ENCODE data around the gene HNRNPC.

- no peak for TF ChIP-seq CTCF (optimal IDR thresholded peaks at IDR 0.05 in 1 of 3, IDR thresholded peaks at IDR 0.05 in 1 of 3, conservative IDR thresholded peaks at IDR 0.05 in 1 of 3; ENCODE audit: extremely low read depth in 1 of 3, insufficient read depth in 2 of 3, low read length in 3 of 3)
- no peak for TF ChIP-seq EZH2 (IDR thresholded peaks at IDR 0.05; ENCODE audit: low read length)
Measured at GRCh38 chr14:21213652-21214051, 55.6 kb downstream of the HNRNPC start.
